RWPE1 (cell line): ENCODE data around the gene MIPOL1.

Experiments
- CTCF ChIA-PET: fragments of 350-600 bp; sonication (Branson Sonifier 250); formaldehyde crosslinking; extraction: SDS; loops from one replicate; lab custom pipeline; 2021; lab: Yijun Ruan, JAX
- POLR2A ChIA-PET: fragments of 400-600 bp; formaldehyde crosslinking; extraction: SDS; loops from one replicate; lab custom pipeline; 2020; ENCODE audit warnings: antibody characterized with exemption; ENCODE audit not compliant: low non-redundant PET; lab: Yijun Ruan, JAX
- DNase-seq: peaks from one replicate; pipeline ENCODE4 v3.0.0; 2012; ENCODE audit warnings: low spot score
- H3K27ac ChIP-seq: fragments of 450-650 bp; 2 replicates; pipeline ENCODE4 v1.5.1; 2017
- CTCF ChIP-seq: fragments of 450-650 bp; conservative IDR thresholded peaks from 2 replicates; pipeline ENCODE4 v1.5.1; 2017; ENCODE audit warnings: low read depth, mild to moderate bottlenecking

Gene MIPOL1

DNA sequence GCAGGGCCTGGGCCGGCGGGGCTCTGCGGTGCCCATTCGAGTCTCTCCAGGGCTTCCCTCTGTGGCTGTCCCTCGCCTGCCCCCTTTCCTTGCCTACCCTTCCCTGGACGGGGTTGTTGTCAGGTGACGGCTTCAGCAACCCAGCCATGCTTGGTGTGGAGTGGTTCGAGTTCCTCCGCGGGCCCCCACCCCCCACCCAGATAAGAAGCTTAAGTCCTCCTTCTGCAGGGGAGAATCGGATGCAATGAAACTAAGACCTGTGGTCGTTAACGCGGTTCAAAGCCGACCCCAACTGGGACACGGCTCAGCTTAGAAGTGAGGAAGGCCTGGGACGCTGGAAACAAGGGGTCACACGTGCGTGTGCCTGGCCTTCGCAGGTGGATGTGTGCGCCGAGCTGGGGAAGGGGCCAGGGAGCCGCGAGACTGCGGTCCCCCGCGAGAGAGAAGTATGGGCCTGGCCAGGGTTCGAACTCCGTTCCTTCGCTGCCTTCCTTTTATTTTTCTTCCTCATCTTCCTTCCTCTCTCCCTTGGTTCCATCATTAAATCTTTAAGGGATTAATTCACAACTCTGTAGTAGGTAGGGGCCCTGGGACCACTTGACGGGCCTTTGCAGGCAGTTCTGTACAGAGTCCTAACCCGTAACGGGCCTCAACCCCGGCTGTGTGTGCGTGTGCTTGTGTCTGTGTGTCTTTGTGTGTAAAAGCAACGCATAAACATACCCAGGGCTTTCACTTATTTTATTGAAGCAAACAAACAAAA lies 401.2 kb downstream of the MIPOL1 start:
- H3K27ac ChIP-seq: no peak overlapping the region
- TF ChIP-seq CTCF: no peak
- no peak for DNase-seq
- POLR2A ChIA-PET: no interaction called here
- CTCF ChIA-PET: interaction anchor here (0.5 to 0.6 kb wide), 2 partner anchors 42 to 349 kb away, joined by 3 read pairs; no protein-coding TSS in a partner anchor

GRCh38 chr14:37599507-37600368 lies 402.0 kb downstream of the MIPOL1 start:
- ChIA-PET POLR2A (no interaction called here), CTCF (no interaction called here)
- H3K27ac ChIP-seq: no peak overlapping the region
- no peak for TF ChIP-seq CTCF
- no peak for DNase-seq

- TF ChIP-seq CTCF: no peak
- H3K27ac ChIP-seq: no peak overlapping the region
- CTCF ChIA-PET: interaction anchor here (0.6 kb wide), 2 partner anchors 23 to 108 kb away, joined by 3 read pairs; no protein-coding TSS in a partner anchor
- POLR2A ChIA-PET: no interaction called here
- DNase-seq: no peak
Observed at GRCh38 chr14:37600880-37601741, 403.4 kb downstream of the MIPOL1 start.

DNA sequence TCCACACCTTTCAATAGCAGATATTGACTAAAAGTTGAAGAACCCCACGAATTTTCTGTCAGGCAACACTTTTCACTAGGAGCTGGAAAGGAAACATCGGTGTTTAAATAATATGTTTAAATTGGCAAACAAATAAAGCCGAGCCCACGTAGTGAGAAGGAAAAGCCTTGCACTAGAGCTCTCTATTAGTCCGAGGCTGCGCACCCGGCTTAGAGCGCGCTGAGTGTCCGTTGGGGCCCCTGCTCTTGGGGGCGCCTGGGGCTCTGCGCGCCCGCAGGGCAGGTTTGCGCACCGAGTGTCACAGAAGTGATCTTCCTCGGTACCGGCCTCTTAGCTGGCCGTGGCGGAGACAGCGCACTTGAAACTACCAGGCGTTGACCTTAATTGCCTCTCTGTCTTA lies 404.1 kb downstream of the MIPOL1 start:
- DNase-seq: no peak
- TF ChIP-seq CTCF: no peak
- no peak overlapping the region for H3K27ac ChIP-seq
- ChIA-PET POLR2A (no interaction called here), CTCF (interaction anchor here (0.6 kb wide), 1 partner anchor 22 kb away, joined by 3 read pairs; no protein-coding TSS in a partner anchor)
